Adrenal gland (tissue), 12 donors: ENCODE data around the gene FOSB. TPM values are rescaled to one million over a fixed set of nuclear protein-coding genes. Genes with fewer than 3 reads are reported as not detected.

Experiments used
- DNase-seq, 7 donors: peaks; one replicate each; pipeline ENCODE4 v3.0.0-alpha.2; 2019 to 2020
- H3K27ac ChIP-seq, 5 donors: fragments of 200-600 bp; sonication (generic) in 4 of 5; 1 replicate in 3 of 5; 2 replicates in 2 of 5; pipeline versions ENCODE4 v1.5.1 to v1.8.0; 2016 to 2020; ENCODE audit warnings: mild to moderate bottlenecking in 1 of 5
- H3K27me3 ChIP-seq: fragments of 200-600 bp; 2 replicates; pipeline ENCODE4 v1.8.0; 2021
- H3K36me3 ChIP-seq, 2 donors: fragments of 200-600 bp; replicated peaks in 1 of 2; 1 replicate in 1 of 2; 2 replicates in 1 of 2; pipeline versions ENCODE4 v1.5.1 to v1.8.0; 2018 to 2022
- H3K4me1 ChIP-seq, 2 donors: fragments of 200-600 bp; replicated peaks in 1 of 2; 1 replicate in 1 of 2; 2 replicates in 1 of 2; pipeline versions ENCODE4 v1.5.1 to v1.8.0; 2018 to 2021
- H3K4me3 ChIP-seq, 4 donors: fragments of 200-600 bp; sonication (generic) in 3 of 4; one replicate each; pipeline ENCODE4 v1.5.1; 2016 to 2018
- H3K9me3 ChIP-seq, 3 donors: fragments of 200-600 bp; sonication (generic) in 1 of 3; replicated peaks in 1 of 3; 1 replicate in 2 of 3; 2 replicates in 1 of 3; pipeline versions ENCODE4 v1.5.1 to v1.8.0; 2016 to 2021
- CTCF ChIP-seq, 6 experiments: fragments of 450-650 bp in 4 of 6; fragments of 200-600 bp in 2 of 6; sonication (generic) in 1 of 6; IDR thresholded peaks; 1 replicate in 5 of 6; 2 replicates in 1 of 6; pipeline versions ENCODE4 v1.5.1 to v1.8.0; 2016 to 2021; ENCODE audit warnings: antibody characterized with exemption in 6 of 6, mild to moderate bottlenecking in 2 of 6, moderate library complexity in 1 of 6
- POLR2A ChIP-seq, 2 donors: fragments of 450-650 bp; IDR thresholded peaks; one replicate each; pipeline ENCODE4 v1.6.1; 2017; ENCODE audit warnings: antibody characterized with exemption in 2 of 2, mild to moderate bottlenecking in 2 of 2, moderate library complexity in 1 of 2
- WGBS, 4 donors: extraction: QIAGEN DNeasy Blood & Tissue Kit in 2 of 4; methylation state at CpG; one replicate each; pipeline versions ENCODE4 v1.1.5 to v1.1.7; 2013 to 2017; 5-methylcytosine and 5-hydroxymethylcytosine counted together
- intact Hi-C, 2 donors: fragments of 100-400 bp; cut with DNase I; formaldehyde crosslinking; loops; one replicate each; pipeline versions ENCODE4 v1.14.1 to v1.15.0; 2022 to 2023
- polyA plus RNA-seq, 3 donors: library from polyadenylated mRNA; stranded (reverse); fragments of 200-250 nt in 2 of 3; fragments of 350-450 nt in 1 of 3; fragmentation: Illumina TruSeq in 1 of 3; extraction: RNeasy Lipid Tissue Mini Kit (QIAGEN cat#74804) in 1 of 3; gene quantifications; one replicate each; pipeline ENCODE4 v1.2.3, GENCODE V29; 2013 to 2014
- total RNA-seq, 9 donors: library from RNA; depleted of rRNA in 4 of 9; stranded (reverse); fragments of >200 nt in 4 of 9; fragments of 120-200 nt in 1 of 9; fragmentation: NEBNext Ultra II Directional in 1 of 9; extraction: Animal tissue kit (Norgen Biotek cat#: 25700) in 1 of 9; gene quantifications; one replicate each; pipeline versions ENCODE4 v1.1.0 to v1.2.4, GENCODE V29; 2013 to 2023
- donor health status: healthy with polysubstance abuse.
- donor health status: Bipolar disorder and iron deficiency.
- donor health status: DM: yes; HTN: yes; CAD: no.
- donor health status: DM: no; HTN: no; CAD: no.
- donor health status: DM: no; HTN: no; CAD: no.
- donor health status: DM: yes; HTN: yes; CAD: no.

The FOSB gene
- total and polyA plus RNA-seq, 12 donors: 0.95 to 21.7 (median 3.6) TPM

- no peak overlapping the region for H3K4me3 ChIP-seq
- H3K27me3 ChIP-seq: no peaks in the 10 kb centered on the region
- DNase-seq: no peak
- H3K4me1 ChIP-seq: peaks cover 19 to 20% of the 10 kb centered on the region in 2 donors
- no peaks in the 10 kb centered on the region for H3K36me3 ChIP-seq
- H3K9me3 ChIP-seq: no peaks in the 10 kb centered on the region
- WGBS, 4 donors: 24 to 35% (median 29%) methylated on average over 15 to 16 of the region's 16 CpGs
- no peak for TF ChIP-seq CTCF (IDR thresholded peaks at IDR 0.05)
- TF ChIP-seq POLR2A (IDR thresholded peaks at IDR 0.05): no peak
- H3K27ac ChIP-seq: no peak overlapping the region
- intact Hi-C loops: no loop called here
Observed at GRCh38 chr19:45497791-45498190, 30.0 kb downstream of the FOSB start.

DNA sequence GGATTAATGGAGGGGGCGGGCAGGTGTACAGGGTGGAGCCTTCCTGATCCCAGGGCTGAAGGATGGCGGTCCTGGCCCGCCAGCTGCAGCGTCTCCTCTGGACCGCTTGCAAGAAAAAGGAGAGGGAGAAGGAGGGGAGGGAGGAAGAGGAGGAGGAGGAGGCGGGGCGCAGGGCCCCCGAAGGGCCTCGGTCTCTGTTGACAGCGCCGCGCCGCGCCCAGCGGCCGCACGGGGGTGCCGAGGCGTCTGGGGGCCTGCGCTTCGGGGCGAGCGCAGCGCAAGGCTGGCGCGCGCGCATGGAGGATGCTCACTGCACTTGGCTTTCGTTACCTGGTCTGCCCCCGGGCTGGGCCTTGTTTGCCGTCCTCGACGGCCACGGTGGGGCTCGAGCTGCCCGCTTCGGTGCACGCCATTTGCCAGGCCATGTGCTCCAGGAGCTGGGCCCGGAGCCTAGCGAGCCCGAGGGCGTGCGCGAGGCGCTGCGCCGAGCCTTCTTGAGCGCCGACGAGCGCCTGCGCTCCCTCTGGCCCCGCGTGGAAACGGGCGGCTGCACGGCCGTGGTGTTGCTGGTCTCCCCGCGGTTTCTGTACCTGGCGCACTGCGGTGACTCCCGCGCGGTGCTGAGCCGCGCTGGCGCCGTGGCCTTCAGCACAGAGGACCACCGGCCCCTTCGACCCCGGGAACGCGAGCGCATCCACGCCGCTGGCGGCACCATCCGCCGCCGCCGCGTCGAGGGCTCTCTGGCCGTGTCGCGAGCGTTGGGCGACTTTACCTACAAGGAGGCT lies 30.8 kb downstream of the FOSB start, which contains the start of gene PPM1N:
Gene PPM1N, plus strand, starts transcription at position 33 of the 785 bp plus-strand sequence. Its CDS starts 30 bp downstream, at position 63.
- Histone ChIP-seq H3K27ac (no peak within 1 kb of the TSS), H3K4me3 (peak within 1 kb of the TSS in 1 of 4 donors; percentile 68), H3K4me1 (peaks cover 19 to 20% of the 10 kb centered on the region in 2 donors), H3K27me3 (no peaks in the 10 kb centered on the region), H3K36me3 (no peaks in the 10 kb centered on the region), H3K9me3 (no peaks in the 10 kb centered on the region)
- DNase-seq: peak in 1 of 7 donors; percentile 13
- intact Hi-C loops: no loop called here
- TF ChIP-seq CTCF (IDR thresholded peaks at IDR 0.05): peak in 1 of 6 experiments; percentile 21
- TF ChIP-seq POLR2A (IDR thresholded peaks at IDR 0.05): no peak
- WGBS, 4 donors: 1 to 12% (median 1%) methylated on average over 12 to 89 of the region's 89 CpGs

GRCh38 chr19:45499196-45500180 lies 31.7 kb downstream of the FOSB start:
- peak in 4 of 7 donors; percentile 41 to 65 (median 50) for DNase-seq
- Histone ChIP-seq H3K4me1 (peaks cover 19 to 20% of the 10 kb centered on the region in 2 donors), H3K27me3 (no peaks in the 10 kb centered on the region), H3K36me3 (no peaks in the 10 kb centered on the region), H3K27ac (no peak overlapping the region), H3K9me3 (no peaks in the 10 kb centered on the region), H3K4me3 (peak overlapping the region in 1 of 4 donors; percentile 17)
- intact Hi-C loops: no loop called here
- 9 to 13% (median 11%) methylated on average over 28 to 37 of the region's 37 CpGs for WGBS, 4 donors
- TF ChIP-seq POLR2A (IDR thresholded peaks at IDR 0.05): no peak
- no peak for TF ChIP-seq CTCF (IDR thresholded peaks at IDR 0.05)
